ENCODE data around the gene ARID1B. TPM values are rescaled to one million over a fixed set of nuclear protein-coding genes. Genes with fewer than 3 reads are reported as not detected.

The ARID1B gene
- total RNA-seq, 1 experiment from 2014 or later = 35.6 TPM

- H3K9ac ChIP-seq (ENCODE audit: low read length) = no peak overlapping the region
- no peak for TF ChIP-seq SP1 (IDR thresholded peaks at IDR 0.05; ENCODE audit: low read depth)
- TF ChIP-seq CTCF (IDR thresholded peaks at IDR 0.05 in 2 of 3, conservative IDR thresholded peaks at IDR 0.05 in 1 of 3; ENCODE audit: borderline replicate concordance in 1 of 3, insufficient read depth in 1 of 3, low read depth in 2 of 3, low read length in 2 of 3) = no peak
- no peak for TF ChIP-seq EZH2phosphoT487 (IDR thresholded peaks at IDR 0.05; ENCODE audit: borderline replicate concordance)
- no peak for TF ChIP-seq CEBPB (IDR thresholded peaks at IDR 0.05; ENCODE audit: low read depth)
- TF ChIP-seq POLR2A (IDR thresholded peaks at IDR 0.05; ENCODE audit: borderline replicate concordance, extremely low read depth, insufficient read depth, insufficient read length) = no peak
- TF ChIP-seq ZBTB33 (IDR thresholded peaks at IDR 0.05; ENCODE audit: extremely low read depth, insufficient replicate concordance, low read length) = no peak
- no peak for TF ChIP-seq EZH2 (IDR thresholded peaks at IDR 0.05)
- no peak for TF ChIP-seq YY1 (IDR thresholded peaks at IDR 0.05; ENCODE audit: extremely low read depth, insufficient replicate concordance, low read depth, low read length)
- TF ChIP-seq ELF1 (IDR thresholded peaks at IDR 0.05; ENCODE audit: borderline replicate concordance, low read depth) = no peak
- no peak for TF ChIP-seq EGR1 (IDR thresholded peaks at IDR 0.05; ENCODE audit: low read depth)
- TF ChIP-seq MAX (IDR thresholded peaks at IDR 0.05) = no peak
- TF ChIP-seq TCF7L2 (IDR thresholded peaks at IDR 0.05; ENCODE audit: borderline replicate concordance, extremely low read depth, insufficient read depth, insufficient read length) = no peak
- no peak for TF ChIP-seq JUND (IDR thresholded peaks at IDR 0.05)
- TF ChIP-seq REST (IDR thresholded peaks at IDR 0.05; ENCODE audit: low read depth) = no peak
- no peak for TF ChIP-seq ZNF274 (IDR thresholded peaks at IDR 0.05; ENCODE audit: low read depth, low read length)
- no peak for TF ChIP-seq RAD21 (IDR thresholded peaks at IDR 0.05; ENCODE audit: low read depth)
- TF ChIP-seq FOSL1 (IDR thresholded peaks at IDR 0.05; ENCODE audit: low read depth) = no peak
- no peak for TF ChIP-seq SRF (IDR thresholded peaks at IDR 0.05; ENCODE audit: low read depth)
- TF ChIP-seq SIN3A (IDR thresholded peaks at IDR 0.05; ENCODE audit: low read depth) = no peak
- TF ChIP-seq CBX3 (IDR thresholded peaks at IDR 0.05; ENCODE audit: low read depth) = no peak
- no peak overlapping the region for H3K4me3 ChIP-seq (replicated peaks in 1 of 2; ENCODE audit: low read depth in 1 of 2, low read length in 2 of 2)
- intact Hi-C loops (cut with micrococcal nuclease) = no loop called here
- H3K4me1 ChIP-seq (ENCODE audit: control insufficient read depth in 1 of 2, insufficient read depth in 2 of 2, low read length in 2 of 2) = no peaks in the 10 kb centered on the region
- ATAC-seq (no peak), DNase-seq (ENCODE audit: low read depth, low spot score) (no peak)
- no peak overlapping the region for H3K27ac ChIP-seq (ENCODE audit: low read depth, low read length)
- POLR2A ChIA-PET = no interaction called here
- H3K27me3 ChIP-seq (ENCODE audit: insufficient read depth, low read length) = no peaks in the 10 kb centered on the region
- no TSS peak for BruUV-seq (replicated peaks)
- no peaks in the 10 kb centered on the region for H3K36me3 ChIP-seq (ENCODE audit: control insufficient read depth in 1 of 2, insufficient read depth in 2 of 2, low read length in 2 of 2)
- no peaks in the 10 kb centered on the region for H3K9me3 ChIP-seq (ENCODE audit: control insufficient read depth in 1 of 2, insufficient read depth in 1 of 2, low read depth in 1 of 2, low read length in 2 of 2)
- no peaks in the 10 kb centered on the region for H3K9me2 ChIP-seq (ENCODE audit: insufficient read depth)
- RAD21 ChIA-PET (ENCODE audit: low non-redundant PET in 1 of 2, low total read pairs in 2 of 2, uncharacterized antibody in 2 of 2, unreplicated experiment in 2 of 2) = no interaction called here
- no peaks in the 10 kb centered on the region for H3K79me2 ChIP-seq (ENCODE audit: insufficient read depth, low read length)
- CTCF ChIA-PET = no interaction called here
- H2AFZ ChIP-seq (ENCODE audit: low read depth, low read length, poor library complexity, severe bottlenecking) = no peak overlapping the region
- H3K4me2 ChIP-seq (ENCODE audit: low read length) = no peak overlapping the region
- no peaks in the 10 kb centered on the region for H4K20me1 ChIP-seq (ENCODE audit: insufficient read depth)
Measured at GRCh38 chr6:157117431-157118095, 340.4 kb downstream of the ARID1B start.
